A673 (cell line): ENCODE results near the gene SEC11C. TPM values are rescaled to one million over a fixed set of nuclear protein-coding genes. Genes with fewer than 3 reads are reported as not detected.
A peak's percentile ranks its signal among the peaks of the same experiment; 100 is the strongest.

Experiments used
- BruUV-seq: library from RNA; stranded (reverse); fragments of 400-500 nt; replicated peaks from 2 replicates; lab custom pipeline; 2021; lab: Mats Ljungman, UMichigan
- CTCF ChIA-PET: fragments of 300-600 bp; sonication (Branson Sonifier 250); formaldehyde crosslinking; loops from one replicate; lab custom pipeline; 2022; ENCODE audit warnings: antibody characterized with exemption; lab: Charles Lee
- POLR2A ChIA-PET: fragments of 300-600 bp; sonication (Branson Sonifier 250); formaldehyde crosslinking; loops from one replicate; lab custom pipeline; 2022; ENCODE audit warnings: antibody characterized with exemption; ENCODE audit not compliant: low non-redundant PET; lab: Charles Lee
- DNase-seq: peaks from one replicate; pipeline ENCODE4 v3.0.0-alpha.2; 2015; ENCODE audit warnings: low spot score
- H3K27ac ChIP-seq: fragments of 200-600 bp; sonication (generic); 2 replicates; pipeline ENCODE4 v1.5.1; 2016; ENCODE audit warnings: mixed run types, low read depth, mild to moderate bottlenecking, mixed read lengths, antibody characterized with exemption, low read length; ENCODE audit not compliant: poor library complexity, severe bottlenecking
- H3K27me3 ChIP-seq: fragments of 200-600 bp; sonication (generic); replicated peaks from 2 replicates; pipeline ENCODE4 v1.6.1; 2017; ENCODE audit warnings: mixed run types, low read depth, mild to moderate bottlenecking, mixed read lengths, antibody characterized with exemption, low read length; ENCODE audit not compliant: insufficient read depth, poor library complexity
- H3K36me3 ChIP-seq: fragments of 200-600 bp; sonication (generic); 2 replicates; pipeline ENCODE4 v1.6.1; 2016; ENCODE audit warnings: mixed run types, mild to moderate bottlenecking, mixed read lengths, antibody characterized with exemption, low read length; ENCODE audit not compliant: insufficient read depth, poor library complexity, severe bottlenecking
- H3K4me1 ChIP-seq: fragments of 200-600 bp; sonication (generic); 2 replicates; pipeline ENCODE4 v1.6.1; 2017; ENCODE audit warnings: mixed run types, mild to moderate bottlenecking, mixed read lengths, antibody characterized with exemption, low read length; ENCODE audit not compliant: insufficient read depth, poor library complexity, severe bottlenecking
- H3K4me3 ChIP-seq: fragments of 200-600 bp; sonication (generic); 2 replicates; pipeline ENCODE4 v1.5.1; 2016; ENCODE audit warnings: low read depth, mixed run types, mild to moderate bottlenecking, mixed read lengths, low read length; ENCODE audit not compliant: poor library complexity, severe bottlenecking
- H3K9me3 ChIP-seq: fragments of 200-600 bp; sonication (generic); 2 replicates; pipeline ENCODE4 v1.6.1; 2016; ENCODE audit warnings: mixed run types, low read depth, mild to moderate bottlenecking, mixed read lengths, antibody characterized with exemption, low read length; ENCODE audit not compliant: poor library complexity, severe bottlenecking
- EZH2 ChIP-seq: fragments of 200-600 bp; sonication (generic); IDR thresholded peaks from 2 replicates; pipeline ENCODE4 v1.6.1; 2017; ENCODE audit warnings: borderline replicate concordance, low read depth, mild to moderate bottlenecking, mixed read lengths, antibody characterized with exemption, low read length; ENCODE audit not compliant: poor library complexity, severe bottlenecking
- intact Hi-C: fragments of 100-400 bp; cut with micrococcal nuclease; formaldehyde crosslinking; loops from one replicate; pipeline ENCODE4 v1.10.0; 2022; ENCODE audit not compliant: unreplicated experiment
- total RNA-seq: library from RNA; stranded (reverse); gene quantifications from 2 replicates; pipeline ENCODE4 v1.2.3, GENCODE V29; 2021
- TF ChIP-seq, protein P1 (sequence below): fragments of 300-800, 200-600 bp; sonication (generic); conservative IDR thresholded peaks from 2 replicates; pipeline ENCODE4 v1.5.1; 2017; ENCODE audit warnings: low read depth, mild to moderate bottlenecking, antibody characterized with exemption, low read length, moderate library complexity, mixed read lengths

Gene SEC11C
- total RNA-seq, 1 experiment from 2014 or later: 355 TPM

DNA sequence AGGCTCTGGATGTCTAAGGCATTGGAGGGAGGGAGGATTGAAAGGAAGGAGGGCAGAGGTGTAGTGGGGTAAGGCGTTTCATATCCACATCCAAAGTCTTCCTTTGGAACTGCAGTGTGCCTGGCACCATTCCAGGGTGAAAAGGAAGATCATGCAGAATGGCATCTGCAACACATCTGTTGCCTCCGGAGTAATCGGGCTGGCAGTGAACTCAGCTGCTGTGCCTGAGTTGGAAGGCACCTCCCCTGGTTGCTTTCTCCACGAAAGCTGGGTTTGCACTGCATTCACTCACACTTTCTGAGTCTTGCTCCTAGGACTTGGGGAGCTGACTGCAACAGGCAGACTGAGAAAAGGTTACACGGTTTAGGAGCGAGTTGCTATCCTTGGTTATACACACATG, 30.3 kb upstream of the SEC11C start:
- BruUV-seq: no TSS peak
- Histone ChIP-seq H3K27ac (peak overlapping the region; percentile 34), H3K4me3 (no peak overlapping the region), H3K9me3 (peaks cover 16% of the 10 kb centered on the region), H3K27me3 (no peaks in the 10 kb centered on the region), H3K36me3 (no peaks in the 10 kb centered on the region), H3K4me1 (peaks cover 21% of the 10 kb centered on the region)
- TF ChIP-seq EZH2: no peak
- TF ChIP-seq, protein P1, sequence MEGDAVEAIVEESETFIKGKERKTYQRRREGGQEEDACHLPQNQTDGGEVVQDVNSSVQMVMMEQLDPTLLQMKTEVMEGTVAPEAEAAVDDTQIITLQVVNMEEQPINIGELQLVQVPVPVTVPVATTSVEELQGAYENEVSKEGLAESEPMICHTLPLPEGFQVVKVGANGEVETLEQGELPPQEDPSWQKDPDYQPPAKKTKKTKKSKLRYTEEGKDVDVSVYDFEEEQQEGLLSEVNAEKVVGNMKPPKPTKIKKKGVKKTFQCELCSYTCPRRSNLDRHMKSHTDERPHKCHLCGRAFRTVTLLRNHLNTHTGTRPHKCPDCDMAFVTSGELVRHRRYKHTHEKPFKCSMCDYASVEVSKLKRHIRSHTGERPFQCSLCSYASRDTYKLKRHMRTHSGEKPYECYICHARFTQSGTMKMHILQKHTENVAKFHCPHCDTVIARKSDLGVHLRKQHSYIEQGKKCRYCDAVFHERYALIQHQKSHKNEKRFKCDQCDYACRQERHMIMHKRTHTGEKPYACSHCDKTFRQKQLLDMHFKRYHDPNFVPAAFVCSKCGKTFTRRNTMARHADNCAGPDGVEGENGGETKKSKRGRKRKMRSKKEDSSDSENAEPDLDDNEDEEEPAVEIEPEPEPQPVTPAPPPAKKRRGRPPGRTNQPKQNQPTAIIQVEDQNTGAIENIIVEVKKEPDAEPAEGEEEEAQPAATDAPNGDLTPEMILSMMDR: no peak
- intact Hi-C loops: no loop called here
- ChIA-PET POLR2A (no interaction called here), CTCF (interaction anchor here (0.6 kb wide), 2 partner anchors 91 to 199 kb away, joined by 4 to 6 read pairs; no protein-coding TSS in a partner anchor)
- peak; percentile 68 for DNase-seq

DNA sequence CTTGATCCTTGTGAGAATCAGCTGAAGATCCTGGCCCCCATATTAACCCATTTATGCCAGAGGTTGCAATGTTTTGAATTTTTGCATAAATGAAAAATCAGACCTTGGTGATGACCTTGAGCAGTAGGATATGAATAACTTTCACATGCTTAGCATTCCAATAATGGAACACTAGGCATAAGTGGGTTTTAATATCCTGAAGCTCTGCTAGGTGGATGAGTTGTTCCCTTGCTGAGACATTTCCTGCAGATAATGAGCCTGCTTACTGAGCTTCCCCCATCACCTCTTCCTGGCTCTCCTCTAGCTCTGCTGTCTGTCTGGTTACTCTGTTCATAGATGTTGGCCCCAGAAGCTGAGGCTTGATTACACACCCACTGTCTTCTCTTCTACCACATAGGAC, 25.5 kb upstream of the SEC11C start:
- no peak for TF ChIP-seq EZH2
- TF ChIP-seq, protein P1: no peak
- Histone ChIP-seq H3K9me3 (no peaks in the 10 kb centered on the region), H3K4me1 (peaks cover 22% of the 10 kb centered on the region), H3K36me3 (no peaks in the 10 kb centered on the region), H3K4me3 (no peak overlapping the region), H3K27ac (peak overlapping the region; percentile 45), H3K27me3 (no peaks in the 10 kb centered on the region)
- peak; percentile 77 for DNase-seq
- intact Hi-C loops: no loop called here
- no TSS peak for BruUV-seq
- POLR2A ChIA-PET: no interaction called here
- CTCF ChIA-PET: no interaction called here

DNA sequence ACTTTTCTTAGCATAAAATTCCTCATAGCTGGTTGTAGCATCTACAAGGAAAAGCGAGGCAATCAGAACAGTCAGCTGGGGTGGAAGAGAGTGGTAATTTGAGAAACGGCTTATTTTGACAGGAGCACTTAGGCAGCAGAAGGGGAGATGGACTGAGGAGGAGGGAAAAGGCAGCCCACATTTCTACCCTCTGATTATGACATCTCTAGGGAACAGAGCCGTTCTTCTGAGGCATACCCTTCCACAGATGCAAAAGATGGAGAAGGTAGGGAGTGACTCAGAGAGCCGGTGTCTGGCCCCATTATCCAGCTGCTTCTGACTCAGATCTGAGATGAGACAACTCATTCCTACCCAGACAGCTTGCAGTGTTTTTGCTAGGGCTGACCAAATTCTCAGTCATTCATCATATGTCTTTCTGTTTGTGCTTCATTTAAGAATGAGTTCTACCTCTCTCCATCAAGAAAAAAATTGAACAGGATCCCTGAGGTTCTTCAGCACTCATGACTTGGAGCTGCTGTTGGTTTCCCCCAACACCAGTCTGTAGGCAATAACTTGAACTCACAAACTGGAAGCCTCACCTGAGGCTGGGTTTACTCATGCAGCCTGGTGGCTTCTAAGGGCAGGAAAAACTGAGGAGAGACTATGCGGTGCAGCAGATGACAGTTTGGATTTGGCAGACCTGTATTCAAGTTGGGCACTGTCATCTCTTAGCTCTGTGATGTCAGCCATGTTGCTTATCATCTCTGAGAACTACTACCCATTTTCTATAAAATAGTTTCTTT, 15.9 kb upstream of the SEC11C start:
- Histone ChIP-seq H3K27ac (no peak overlapping the region), H3K4me1 (peaks cover 4% of the 10 kb centered on the region), H3K9me3 (no peaks in the 10 kb centered on the region), H3K4me3 (no peak overlapping the region), H3K27me3 (no peaks in the 10 kb centered on the region), H3K36me3 (no peaks in the 10 kb centered on the region)
- DNase-seq: peak; percentile 46
- no TSS peak for BruUV-seq
- ChIA-PET POLR2A (no interaction called here), CTCF (no interaction called here)
- intact Hi-C loops: no loop called here
- TF ChIP-seq, protein P1: no peak
- no peak for TF ChIP-seq EZH2
